Thymus (tissue), 11 donors: ENCODE measurements around the gene MYMK. TPM values are rescaled to one million over a fixed set of nuclear protein-coding genes. Genes with fewer than 3 reads are reported as not detected.

Experiments
- DNase-seq, 9 donors: peaks; one replicate each; pipeline ENCODE4 v3.0.0-alpha.2; 2013; ENCODE audit warnings: low spot score in 9 of 9, low read depth in 6 of 9, missing footprints in 1 of 9
- H3K27ac ChIP-seq, 2 donors: one replicate each; pipeline ENCODE4 v1.5.1; 2013; ENCODE audit warnings: control low read depth in 1 of 2, low read depth in 1 of 2, low read length in 1 of 2, mild to moderate bottlenecking in 1 of 2, moderate library complexity in 1 of 2
- H3K27me3 ChIP-seq, 2 donors: one replicate each; pipeline ENCODE4 v1.5.1; 2013; ENCODE audit warnings: low read length in 1 of 2; ENCODE audit not compliant: control insufficient read depth in 2 of 2, insufficient read depth in 1 of 2
- H3K36me3 ChIP-seq, 2 donors: one replicate each; pipeline ENCODE4 v1.5.1; 2013; ENCODE audit warnings: low read length in 1 of 2, mild to moderate bottlenecking in 1 of 2, moderate library complexity in 1 of 2; ENCODE audit not compliant: control insufficient read depth in 2 of 2, insufficient read depth in 2 of 2
- H3K4me1 ChIP-seq, 2 donors: one replicate each; pipeline ENCODE4 v1.5.1; 2013; ENCODE audit warnings: low read length in 2 of 2; ENCODE audit not compliant: control insufficient read depth in 2 of 2, insufficient read depth in 2 of 2
- H3K4me3 ChIP-seq, 2 donors: one replicate each; pipeline ENCODE4 v1.5.1; 2013; ENCODE audit warnings: low read length in 2 of 2, control low read depth in 1 of 2, mild to moderate bottlenecking in 1 of 2
- H3K9me3 ChIP-seq, 2 donors: one replicate each; pipeline ENCODE4 v1.5.1; 2013; ENCODE audit warnings: low read length in 1 of 2, mild to moderate bottlenecking in 1 of 2; ENCODE audit not compliant: control insufficient read depth in 2 of 2, insufficient read depth in 1 of 2
- WGBS: extraction: QIAGEN DNeasy Blood & Tissue Kit; methylation state at CpG from one replicate; pipeline ENCODE4 v1.1.7; 2013; 5-methylcytosine and 5-hydroxymethylcytosine counted together
- polyA plus RNA-seq: library from polyadenylated mRNA; stranded (reverse); fragments of 200-250 nt; gene quantifications from one replicate; pipeline ENCODE4 v1.2.3, GENCODE V29; 2013
- total RNA-seq: library from RNA; stranded (reverse); fragments of 120-200 nt; gene quantifications from one replicate; pipeline ENCODE4 v1.2.4, GENCODE V29; 2013
- donor health status: healthy.

Gene MYMK
- total and polyA plus RNA-seq, 2 donors = 0.39 to 0.47 TPM

- 50% methylated on average over 21 of the region's 21 CpGs for WGBS
- H3K9me3 ChIP-seq = no peaks in the 10 kb centered on the region
- H3K4me1 ChIP-seq = peaks cover 9 to 55% of the 10 kb centered on the region in 2 donors
- H3K27ac ChIP-seq = no peak overlapping the region
- DNase-seq = peak in 3 of 9 donors; percentile 37 to 73 (median 58)
- H3K4me3 ChIP-seq = no peak overlapping the region
- no peaks in the 10 kb centered on the region for H3K36me3 ChIP-seq
- peaks cover 0 to 35% of the 10 kb centered on the region in 2 donors for H3K27me3 ChIP-seq
Observed at GRCh38 chr9:133526721-133527321, 2.1 kb upstream of the MYMK start.

- no peaks in the 10 kb centered on the region for H3K36me3 ChIP-seq
- no peaks in the 10 kb centered on the region for H3K9me3 ChIP-seq
- peaks cover 9 to 58% of the 10 kb centered on the region in 2 donors for H3K4me1 ChIP-seq
- DNase-seq = no peak
- peaks cover 0 to 34% of the 10 kb centered on the region in 2 donors for H3K27me3 ChIP-seq
- H3K4me3 ChIP-seq = no peak overlapping the region
- no peak overlapping the region for H3K27ac ChIP-seq
- 93% methylated on average over 8 of the region's 8 CpGs for WGBS
Observed at GRCh38 chr9:133525677-133526076, 918 bp upstream of the MYMK start.

- Histone ChIP-seq H3K36me3 (no peaks in the 10 kb centered on the region), H3K27ac (no peak overlapping the region), H3K9me3 (no peaks in the 10 kb centered on the region), H3K4me1 (peaks cover 9 to 47% of the 10 kb centered on the region in 2 donors), H3K27me3 (peaks cover 0 to 21% of the 10 kb centered on the region in 2 donors), H3K4me3 (no peak overlapping the region)
- WGBS = 97% methylated on average over 5 of the region's 5 CpGs
- no peak for DNase-seq
Observed at GRCh38 chr9:133524146-133524545, 613 bp downstream of the MYMK start.

GRCh38 chr9:133523106-133523505 is 1.7 kb downstream of the MYMK start:
- Histone ChIP-seq H3K9me3 (no peaks in the 10 kb centered on the region), H3K4me3 (no peak overlapping the region), H3K27ac (no peak overlapping the region), H3K36me3 (no peaks in the 10 kb centered on the region), H3K4me1 (peaks cover 9 to 36% of the 10 kb centered on the region in 2 donors), H3K27me3 (peaks cover 0 to 12% of the 10 kb centered on the region in 2 donors)
- WGBS = 96% methylated on average over 8 of the region's 8 CpGs
- DNase-seq = no peak

- Histone ChIP-seq H3K27ac (no peak overlapping the region), H3K27me3 (peaks cover 0 to 5% of the 10 kb centered on the region in 2 donors), H3K4me3 (no peak overlapping the region), H3K36me3 (no peaks in the 10 kb centered on the region), H3K4me1 (peaks cover 9 to 28% of the 10 kb centered on the region in 2 donors), H3K9me3 (peaks cover 0 to 3% of the 10 kb centered on the region in 2 donors)
- no peak for DNase-seq
- 69% methylated on average over 14 of the region's 14 CpGs for WGBS
Observed at GRCh38 chr9:133522073-133522910, 2.5 kb downstream of the MYMK start.

GRCh38 chr9:133521122-133522072 is 3.4 kb downstream of the MYMK start:
- Histone ChIP-seq H3K36me3 (no peaks in the 10 kb centered on the region), H3K9me3 (peaks cover 0 to 3% of the 10 kb centered on the region in 2 donors), H3K27me3 (peaks cover 0 to 2% of the 10 kb centered on the region in 2 donors), H3K27ac (no peak overlapping the region), H3K4me3 (no peak overlapping the region), H3K4me1 (peaks cover 3 to 19% of the 10 kb centered on the region in 2 donors)
- 96% methylated on average over 21 of the region's 21 CpGs for WGBS
- DNase-seq = no peak

- Histone ChIP-seq H3K36me3 (no peaks in the 10 kb centered on the region), H3K27me3 (peaks cover 0 to 2% of the 10 kb centered on the region in 2 donors), H3K4me3 (no peak overlapping the region), H3K4me1 (peaks cover 3 to 22% of the 10 kb centered on the region in 2 donors), H3K27ac (no peak overlapping the region), H3K9me3 (peaks cover 0 to 3% of the 10 kb centered on the region in 2 donors)
- 94% methylated on average over 24 of the region's 24 CpGs for WGBS
- DNase-seq = no peak
Observed at GRCh38 chr9:133520121-133520835, 4.5 kb downstream of the MYMK start.

- no peak for DNase-seq
- H3K27ac ChIP-seq = no peak overlapping the region
- peaks cover 0 to 2% of the 10 kb centered on the region in 2 donors for H3K27me3 ChIP-seq
- WGBS = 84% methylated on average over 7 of the region's 7 CpGs
- peaks cover 0 to 3% of the 10 kb centered on the region in 2 donors for H3K9me3 ChIP-seq
- no peak overlapping the region for H3K4me3 ChIP-seq
- peaks cover 3 to 26% of the 10 kb centered on the region in 2 donors for H3K4me1 ChIP-seq
- no peaks in the 10 kb centered on the region for H3K36me3 ChIP-seq
Observed at GRCh38 chr9:133519693-133520092, 5.1 kb downstream of the MYMK start.
